Ascending aorta (tissue), 2 donors: Measurements from ENCODE around the gene MAPK6. TPM values are rescaled to one million over a fixed set of nuclear protein-coding genes. Genes with fewer than 3 reads are reported as not detected.

Experiments
- DNase-seq, 2 donors: peaks; one replicate each; pipeline ENCODE4 v3.0.0-alpha.2; 2019; ENCODE audit warnings: low spot score in 2 of 2
- H3K27ac ChIP-seq, 2 donors: fragments of 200-600 bp; sonication (generic); one replicate each; pipeline ENCODE4 v1.5.1; 2016 to 2017; ENCODE audit warnings: mild to moderate bottlenecking in 1 of 2
- H3K27me3 ChIP-seq: fragments of 200-600 bp; sonication (generic); one replicate; pipeline ENCODE4 v1.5.1; 2017
- H3K36me3 ChIP-seq, 2 donors: fragments of 200-600 bp; sonication (generic); one replicate each; pipeline ENCODE4 v1.5.1; 2016
- H3K4me1 ChIP-seq, 2 donors: fragments of 200-600 bp; sonication (generic); one replicate each; pipeline ENCODE4 v1.5.1; 2016 to 2017; ENCODE audit warnings: mild to moderate bottlenecking in 1 of 2
- H3K4me3 ChIP-seq, 2 donors: fragments of 200-600 bp; sonication (generic); one replicate each; pipeline ENCODE4 v1.5.1; 2016 to 2017; ENCODE audit warnings: mild to moderate bottlenecking in 1 of 2
- H3K9me3 ChIP-seq, 2 donors: fragments of 200-600 bp; sonication (generic); one replicate each; pipeline ENCODE4 v1.5.1; 2016
- CTCF ChIP-seq, 3 experiments: fragments of 200-600 bp in 2 of 3; fragments of 450-650 bp in 1 of 3; sonication (generic) in 2 of 3; IDR thresholded peaks; one replicate each; pipeline ENCODE4 v1.5.1; 2016 to 2019; ENCODE audit warnings: antibody characterized with exemption in 3 of 3, mild to moderate bottlenecking in 1 of 3, moderate library complexity in 1 of 3
- intact Hi-C: fragments of 100-400 bp; cut with DNase I; formaldehyde crosslinking; loops from one replicate; pipeline ENCODE4 v1.15.1; 2023
- total RNA-seq: library from RNA; depleted of rRNA; stranded (reverse); fragments of >200 nt; gene quantifications from one replicate; pipeline ENCODE4 v1.1.0, GENCODE V29; 2016

The MAPK6 gene
- total RNA-seq, 1 donor from 2014 or later, result 32.1 TPM

- H3K9me3 ChIP-seq, result no peaks in the 10 kb centered on the region
- H3K27ac ChIP-seq, result no peak overlapping the region
- peaks cover 0 to 3% of the 10 kb centered on the region in 2 donors for H3K4me1 ChIP-seq
- H3K36me3 ChIP-seq, result no peaks in the 10 kb centered on the region
- intact Hi-C loops, result no loop called here
- H3K27me3 ChIP-seq, result no peaks in the 10 kb centered on the region
- DNase-seq, result no peak
- TF ChIP-seq CTCF (IDR thresholded peaks at IDR 0.05), result no peak
- no peak overlapping the region for H3K4me3 ChIP-seq
Observed at GRCh38 chr15:52101542-52102323, 82.7 kb downstream of the MAPK6 start.

GRCh38 chr15:52102463-52102862, 83.4 kb downstream of the MAPK6 start:
- Histone ChIP-seq H3K27ac (no peak overlapping the region), H3K4me3 (no peak overlapping the region), H3K9me3 (no peaks in the 10 kb centered on the region), H3K4me1 (peaks cover 0 to 3% of the 10 kb centered on the region in 2 donors), H3K27me3 (no peaks in the 10 kb centered on the region), H3K36me3 (no peaks in the 10 kb centered on the region)
- no peak for DNase-seq
- intact Hi-C loops, result no loop called here
- no peak for TF ChIP-seq CTCF (IDR thresholded peaks at IDR 0.05)

GRCh38 chr15:52103217-52104207, 84.5 kb downstream of the MAPK6 start:
- H3K27ac ChIP-seq, result no peak overlapping the region
- H3K4me3 ChIP-seq, result no peak overlapping the region
- H3K4me1 ChIP-seq, result peaks cover 0 to 3% of the 10 kb centered on the region in 2 donors
- no peaks in the 10 kb centered on the region for H3K36me3 ChIP-seq
- peak; percentile 31 to 72 for DNase-seq
- no peaks in the 10 kb centered on the region for H3K27me3 ChIP-seq
- H3K9me3 ChIP-seq, result no peaks in the 10 kb centered on the region
- TF ChIP-seq CTCF (IDR thresholded peaks at IDR 0.05), result no peak
- intact Hi-C loops, result no loop called here

- Histone ChIP-seq H3K36me3 (no peaks in the 10 kb centered on the region), H3K4me1 (peaks cover 0 to 3% of the 10 kb centered on the region in 2 donors), H3K27me3 (no peaks in the 10 kb centered on the region), H3K4me3 (no peak overlapping the region), H3K27ac (no peak overlapping the region), H3K9me3 (no peaks in the 10 kb centered on the region)
- DNase-seq, result peak in 1 of 2 donors; percentile 27
- intact Hi-C loops, result no loop called here
- no peak for TF ChIP-seq CTCF (IDR thresholded peaks at IDR 0.05)
Observed at GRCh38 chr15:52104532-52105004, 85.5 kb downstream of the MAPK6 start.

DNA sequence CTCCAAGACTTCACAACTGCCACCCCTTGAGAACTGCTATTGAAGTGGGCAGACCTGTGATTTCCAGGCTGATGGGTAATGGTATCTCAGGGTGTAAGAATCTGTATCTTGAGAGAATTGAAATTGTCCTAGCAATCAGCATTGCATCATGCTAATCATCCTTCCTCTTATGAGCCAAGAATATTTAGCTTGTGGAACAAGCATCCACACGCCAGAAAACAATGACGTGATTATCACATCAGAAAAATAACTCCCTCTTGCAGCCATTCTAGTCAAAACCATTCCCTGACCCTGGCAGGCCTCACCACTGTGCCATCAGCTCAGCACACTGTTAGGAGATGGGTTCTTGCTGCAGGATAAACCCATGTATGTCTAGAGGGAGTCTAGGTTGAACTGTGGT, 86.8 kb downstream of the MAPK6 start:
- intact Hi-C loops, result no loop called here
- Histone ChIP-seq H3K36me3 (no peaks in the 10 kb centered on the region), H3K27ac (no peak overlapping the region), H3K4me1 (peaks cover 0 to 3% of the 10 kb centered on the region in 2 donors), H3K27me3 (no peaks in the 10 kb centered on the region), H3K9me3 (no peaks in the 10 kb centered on the region), H3K4me3 (no peak overlapping the region)
- DNase-seq, result peak in 1 of 2 donors; percentile 22
- no peak for TF ChIP-seq CTCF (IDR thresholded peaks at IDR 0.05)
